Loucy (cell line): ENCODE results near the gene FNDC3A.
A peak's percentile ranks its signal among the peaks of the same experiment; 100 is the strongest.

Experiments
- H2AFZ ChIP-seq: fragments of 200-600 bp; sonication (generic); 2 replicates; pipeline ENCODE4 v1.6.0; 2016; ENCODE audit warnings: antibody characterized with exemption, mild to moderate bottlenecking, low read length, moderate library complexity
- H3F3A ChIP-seq: fragments of 200-600 bp; 2 replicates; pipeline ENCODE4 v1.6.0; 2016; ENCODE audit warnings: antibody characterized with exemption, low read depth, mild to moderate bottlenecking
- H3K27me3 ChIP-seq: fragments of 200-600 bp; sonication (generic); 2 replicates; pipeline ENCODE4 v1.6.1; 2014; ENCODE audit warnings: low read length, mild to moderate bottlenecking; ENCODE audit not compliant: insufficient read depth, poor library complexity, severe bottlenecking
- H3K36me3 ChIP-seq: fragments of 200-600 bp; sonication (generic); 2 replicates; pipeline ENCODE4 v1.6.1; 2016; ENCODE audit warnings: low read length; ENCODE audit not compliant: insufficient read depth
- H3K4me1 ChIP-seq: fragments of 200-600 bp; sonication (generic); 2 replicates; pipeline ENCODE4 v1.5.1; 2014; ENCODE audit warnings: low read length, mild to moderate bottlenecking; ENCODE audit not compliant: insufficient read depth, poor library complexity, severe bottlenecking
- H3K4me2 ChIP-seq: fragments of 200-600 bp; sonication (generic); 2 replicates; pipeline ENCODE4 v1.6.0; 2014; ENCODE audit warnings: antibody characterized with exemption, low read length, low read depth, mild to moderate bottlenecking; ENCODE audit not compliant: poor library complexity, severe bottlenecking
- H3K4me3 ChIP-seq: fragments of 200-600 bp; sonication (generic); 2 replicates; pipeline ENCODE4 v1.5.1; 2014; ENCODE audit warnings: low read length, mild to moderate bottlenecking, mixed read lengths; ENCODE audit not compliant: poor library complexity, severe bottlenecking
- H3K79me2 ChIP-seq: fragments of 200-600 bp; sonication (generic); 2 replicates; pipeline ENCODE4 v1.6.1; 2014; ENCODE audit warnings: low read length; ENCODE audit not compliant: insufficient read depth
- H3K9ac ChIP-seq: fragments of 200-600 bp; sonication (generic); 2 replicates; pipeline ENCODE4 v1.6.0; 2014; ENCODE audit warnings: mild to moderate bottlenecking, low read depth, low read length, moderate library complexity; ENCODE audit not compliant: poor library complexity, severe bottlenecking
- H3K9me2 ChIP-seq: fragments of 200-600 bp; sonication (generic); replicated peaks from 2 replicates; pipeline ENCODE4 v1.6.1; 2016; ENCODE audit warnings: low read depth, low read length, mixed read lengths
- H3K9me3 ChIP-seq: fragments of 200-600 bp; sonication (generic); 2 replicates; pipeline ENCODE4 v1.6.1; 2014; ENCODE audit warnings: mild to moderate bottlenecking, antibody characterized with exemption, low read length, low read depth; ENCODE audit not compliant: insufficient read depth
- H4K20me1 ChIP-seq: fragments of 200-600 bp; sonication (generic); 2 replicates; pipeline ENCODE4 v1.6.0; 2014; ENCODE audit warnings: antibody characterized with exemption, low read length, mild to moderate bottlenecking; ENCODE audit not compliant: insufficient read depth, poor library complexity, severe bottlenecking
- EZH2phosphoT487 ChIP-seq: fragments of 200-600 bp; IDR thresholded peaks from 2 replicates; pipeline ENCODE4 v1.6.1; 2018; ENCODE audit warnings: antibody characterized with exemption, mild to moderate bottlenecking, moderate library complexity, borderline replicate concordance
- TF ChIP-seq, protein P1 (sequence below): fragments of 200-600 bp; sonication (generic); conservative IDR thresholded peaks from 2 replicates; pipeline ENCODE4 v1.5.1; 2014; ENCODE audit warnings: mild to moderate bottlenecking, antibody characterized with exemption, low read length

The FNDC3A gene

DNA sequence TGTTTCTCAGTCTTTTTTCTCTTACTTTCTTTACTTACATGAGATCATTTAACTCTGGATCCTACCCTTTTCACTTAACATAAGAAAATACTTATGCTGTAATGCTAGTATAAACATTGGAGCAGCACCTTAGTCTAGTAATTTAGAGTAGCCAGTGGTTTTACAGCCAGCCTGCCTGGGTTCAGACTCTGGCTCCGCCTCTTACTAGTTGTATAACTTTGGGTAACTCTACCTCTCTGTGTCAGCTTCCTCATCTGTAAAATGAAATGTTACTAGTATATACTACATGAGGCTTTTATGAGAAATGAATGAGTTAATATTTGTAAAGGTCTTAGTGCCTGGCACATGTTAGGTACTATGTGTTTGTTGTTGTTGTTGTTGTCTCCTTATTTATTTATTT lies 277.6 kb downstream of the FNDC3A start:
- Histone ChIP-seq H3K4me1 (peaks cover 86% of the 10 kb centered on the region), H3K9me3 (no peaks in the 10 kb centered on the region), H3K4me2 (peak overlapping the region; percentile 95), H3K4me3 (peak overlapping the region; percentile 97), H3K9ac (peak overlapping the region; percentile 63), H3K79me2 (peaks cover 56% of the 10 kb centered on the region), H3K9me2 (no peaks in the 10 kb centered on the region), H4K20me1 (no peaks in the 10 kb centered on the region), H3K27me3 (no peaks in the 10 kb centered on the region), H3K36me3 (peaks cover 28% of the 10 kb centered on the region), H2AFZ (no peak overlapping the region), H3F3A (no peaks in the 10 kb centered on the region)
- TF ChIP-seq EZH2phosphoT487, result no peak
- TF ChIP-seq, protein P1, sequence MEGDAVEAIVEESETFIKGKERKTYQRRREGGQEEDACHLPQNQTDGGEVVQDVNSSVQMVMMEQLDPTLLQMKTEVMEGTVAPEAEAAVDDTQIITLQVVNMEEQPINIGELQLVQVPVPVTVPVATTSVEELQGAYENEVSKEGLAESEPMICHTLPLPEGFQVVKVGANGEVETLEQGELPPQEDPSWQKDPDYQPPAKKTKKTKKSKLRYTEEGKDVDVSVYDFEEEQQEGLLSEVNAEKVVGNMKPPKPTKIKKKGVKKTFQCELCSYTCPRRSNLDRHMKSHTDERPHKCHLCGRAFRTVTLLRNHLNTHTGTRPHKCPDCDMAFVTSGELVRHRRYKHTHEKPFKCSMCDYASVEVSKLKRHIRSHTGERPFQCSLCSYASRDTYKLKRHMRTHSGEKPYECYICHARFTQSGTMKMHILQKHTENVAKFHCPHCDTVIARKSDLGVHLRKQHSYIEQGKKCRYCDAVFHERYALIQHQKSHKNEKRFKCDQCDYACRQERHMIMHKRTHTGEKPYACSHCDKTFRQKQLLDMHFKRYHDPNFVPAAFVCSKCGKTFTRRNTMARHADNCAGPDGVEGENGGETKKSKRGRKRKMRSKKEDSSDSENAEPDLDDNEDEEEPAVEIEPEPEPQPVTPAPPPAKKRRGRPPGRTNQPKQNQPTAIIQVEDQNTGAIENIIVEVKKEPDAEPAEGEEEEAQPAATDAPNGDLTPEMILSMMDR, result no peak

DNA sequence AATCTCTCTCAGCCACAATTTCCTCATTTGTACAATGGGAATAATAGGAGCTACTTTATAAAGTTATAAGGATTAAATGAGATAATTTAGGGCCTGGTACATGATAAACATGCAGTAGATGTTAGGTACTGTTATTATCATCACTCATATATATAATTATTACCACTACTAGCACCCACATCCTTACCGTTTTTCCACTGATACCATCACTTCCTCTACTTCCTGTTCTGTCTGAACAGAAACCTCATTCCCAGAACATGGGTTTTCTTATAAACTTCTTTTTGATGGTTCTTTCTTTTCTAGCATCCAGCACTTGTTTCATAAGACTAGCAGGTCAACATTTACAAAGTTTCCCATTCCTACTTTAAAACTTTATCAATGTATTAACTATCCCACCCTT lies 278.3 kb downstream of the FNDC3A start:
- peaks cover 50% of the 10 kb centered on the region for H3K79me2 ChIP-seq
- H3F3A ChIP-seq, result no peaks in the 10 kb centered on the region
- TF ChIP-seq, protein P1, result no peak
- TF ChIP-seq EZH2phosphoT487, result no peak
- H3K9me3 ChIP-seq, result no peaks in the 10 kb centered on the region
- no peak overlapping the region for H2AFZ ChIP-seq
- peaks cover 28% of the 10 kb centered on the region for H3K36me3 ChIP-seq
- peak overlapping the region; percentile 97 for H3K4me3 ChIP-seq
- H4K20me1 ChIP-seq, result no peaks in the 10 kb centered on the region
- peaks cover 82% of the 10 kb centered on the region for H3K4me1 ChIP-seq
- H3K9ac ChIP-seq, result peak overlapping the region; percentile 63
- H3K4me2 ChIP-seq, result peak overlapping the region; percentile 95
- no peaks in the 10 kb centered on the region for H3K27me3 ChIP-seq
- H3K9me2 ChIP-seq, result no peaks in the 10 kb centered on the region

DNA sequence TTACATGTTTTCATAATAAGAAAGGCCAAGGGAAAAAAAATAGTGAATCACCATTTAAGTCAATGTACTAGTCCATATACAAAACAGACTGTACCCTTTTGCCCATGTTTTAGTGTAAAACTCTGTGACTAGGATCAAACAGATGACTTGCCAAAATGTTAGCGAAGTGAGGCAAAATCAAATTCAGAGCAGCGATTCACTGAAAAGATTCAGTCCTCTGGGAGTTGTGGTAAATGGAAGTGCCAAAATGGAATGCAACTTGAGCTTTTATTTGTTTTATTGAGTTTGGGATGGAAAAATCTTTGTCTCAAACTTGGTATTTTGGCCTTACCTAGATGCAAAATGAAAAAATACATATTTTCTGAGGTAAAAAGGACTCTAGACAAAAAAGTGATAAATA lies 281.1 kb downstream of the FNDC3A start:
- Histone ChIP-seq H3K9me3 (no peaks in the 10 kb centered on the region), H3K4me3 (no peak overlapping the region), H3K4me2 (peak overlapping the region; percentile 63), H3K9ac (peak overlapping the region; percentile 8), H3K79me2 (peaks cover 23% of the 10 kb centered on the region), H4K20me1 (no peaks in the 10 kb centered on the region), H3F3A (no peaks in the 10 kb centered on the region), H3K36me3 (peaks cover 54% of the 10 kb centered on the region), H2AFZ (no peak overlapping the region), H3K27me3 (no peaks in the 10 kb centered on the region), H3K4me1 (peaks cover 55% of the 10 kb centered on the region), H3K9me2 (no peaks in the 10 kb centered on the region)
- TF ChIP-seq EZH2phosphoT487, result no peak
- TF ChIP-seq, protein P1, result no peak
